Naive thymus-derived CD8-positive, alpha-beta T cell (primary cell): ENCODE data around the gene RPL21. TPM values are rescaled to one million over a fixed set of nuclear protein-coding genes. Genes with fewer than 3 reads are reported as not detected.
A peak's percentile ranks its signal among the peaks of the same experiment; 100 is the strongest.

ENCODE experiments used
- ATAC-seq, 2 donors: fragments of 150-1000 bp; cut with Tn5 transposase in 1 of 2; sonication (Bioruptor Pico), chemical (Tn5 transposase) in 1 of 2; 1 replicate in 1 of 2; 2 replicates in 1 of 2; pipeline ENCODE4 v1.10.0; 2021; ENCODE audit warnings: mild to moderate bottlenecking in 2 of 2, moderate library complexity in 2 of 2
- POLR2A ChIA-PET: fragments of 350-600 bp; sonication (Branson Sonifier 250); formaldehyde crosslinking; loops from one replicate; lab custom pipeline; 2021; ENCODE audit warnings: antibody characterized with exemption; lab: Charles Lee
- DNase-seq, 10 donors: peaks; one replicate each; pipeline versions ENCODE4 v3.0.0 to v3.0.0-alpha.2; 2020 to 2022
- H3K27ac Mint-ChIP-seq, 10 donors: one replicate each; pipeline ENCODE4 v1.8.0; 2020 to 2022; ENCODE audit warnings: mild to moderate bottlenecking in 10 of 10, mixed read lengths in 10 of 10, moderate library complexity in 4 of 10, inconsistent platforms in 1 of 10
- H3K27me3 Mint-ChIP-seq, 5 donors: one replicate each; pipeline ENCODE4 v1.8.0; 2021 to 2022; ENCODE audit warnings: mixed read lengths in 5 of 5
- H3K36me3 Mint-ChIP-seq, 3 donors: one replicate each; pipeline ENCODE4 v1.8.0; 2020 to 2022; ENCODE audit warnings: mixed read lengths in 3 of 3, mild to moderate bottlenecking in 2 of 3, inconsistent platforms in 1 of 3
- H3K4me1 Mint-ChIP-seq, 4 donors: one replicate each; pipeline ENCODE4 v1.8.0; 2021 to 2022; ENCODE audit warnings: mixed read lengths in 4 of 4
- H3K4me3 Mint-ChIP-seq, 10 donors: one replicate each; pipeline ENCODE4 v1.8.0; 2020 to 2022; ENCODE audit warnings: mild to moderate bottlenecking in 10 of 10, mixed read lengths in 10 of 10, moderate library complexity in 6 of 10, inconsistent platforms in 1 of 10
- H3K9me3 Mint-ChIP-seq, 9 donors: one replicate each; pipeline ENCODE4 v1.8.0; 2020 to 2022; ENCODE audit warnings: mixed read lengths in 9 of 9, mild to moderate bottlenecking in 3 of 9, inconsistent platforms in 1 of 9, moderate library complexity in 1 of 9
- polyA plus RNA-seq, 3 donors: library from polyadenylated mRNA; unstranded; fragments of 300-500 nt; fragmentation: Illumina TruSeq; gene quantifications; one replicate each; pipeline ENCODE4 v1.2.3, GENCODE V29; 2021
- total RNA-seq, 8 experiments: library from RNA in 2 of 8; stranded (reverse) in 2 of 8; gene quantifications; one replicate each; pipeline ENCODE4 v1.2.3 and lab custom pipeline; 2021 to 2026

Gene RPL21
- total and polyA plus RNA-seq, 5 experiments from 2014 or later: 2,102 to 9,149 (median 7,933) TPM

DNA sequence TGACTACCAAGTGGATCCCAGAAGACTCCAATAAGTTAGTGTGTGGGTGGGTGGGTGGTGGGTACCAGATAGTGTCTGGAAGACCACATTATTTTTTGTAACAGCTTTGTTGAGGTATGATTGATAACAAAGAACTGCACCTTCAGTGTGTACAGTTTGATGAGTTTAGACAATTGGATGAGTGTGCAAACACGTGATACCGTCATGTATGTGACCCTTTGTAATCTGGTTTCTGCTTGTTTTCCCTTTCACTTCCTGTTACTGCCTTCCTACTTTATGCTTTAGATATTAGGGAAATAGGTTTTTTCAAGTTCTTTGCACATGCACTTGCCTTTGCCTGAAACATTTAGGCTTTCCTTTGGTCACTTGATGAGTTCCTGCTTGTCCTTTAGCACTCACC is 8.5 kb downstream of the RPL21 start:
- ATAC-seq: no peak

DNA sequence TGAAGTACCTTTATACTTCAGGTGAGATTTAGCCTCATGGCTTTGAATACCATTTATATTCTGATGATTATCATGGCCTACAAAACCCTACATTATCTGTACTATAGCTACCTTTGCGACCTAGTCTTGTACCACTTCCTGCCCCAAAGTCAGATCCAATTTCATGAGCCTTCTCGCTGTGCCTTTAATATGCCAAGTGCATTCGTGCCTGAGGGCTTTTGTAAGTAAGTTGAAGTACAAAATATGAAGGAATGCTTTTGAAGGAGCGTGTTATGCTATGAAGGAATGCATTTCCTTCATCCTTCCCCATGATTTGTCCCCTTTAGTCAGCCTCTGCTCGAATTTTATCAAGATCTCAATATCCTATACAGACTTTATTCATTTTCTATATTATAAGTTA is 10.0 kb downstream of the RPL21 start:
- POLR2A ChIA-PET: interaction anchor here (0.9 to 2.2 kb wide), 3 partner anchors 9 to 10 kb away, joined by 3 to 11 read pairs (median 3); partner anchors contain the start of genes RASL11A and RPL21
- peaks cover 32 to 81% (median 75%) of the 10 kb centered on the region in 4 donors for H3K4me1 Mint-ChIP-seq
- peak overlapping the region in 4 of 10 donors; percentile 8 to 61 (median 50) for H3K4me3 Mint-ChIP-seq
- DNase-seq (peak in 1 of 10 donors; percentile 29), ATAC-seq (peak; percentile 36 to 55)
- H3K27me3 Mint-ChIP-seq: no peaks in the 10 kb centered on the region
- H3K27ac Mint-ChIP-seq: peak overlapping the region; percentile 49 to 89 (median 80)
- H3K36me3 Mint-ChIP-seq: peaks cover 5 to 38% (median 14%) of the 10 kb centered on the region in 3 donors
- no peaks in the 10 kb centered on the region for H3K9me3 Mint-ChIP-seq

More for the DNA sequence above, 8.5 kb downstream of the RPL21 start:
- no peaks in the 10 kb centered on the region for H3K27me3 Mint-ChIP-seq
- peak overlapping the region in 2 of 10 donors; percentile 9 to 34 for H3K4me3 Mint-ChIP-seq
- H3K9me3 Mint-ChIP-seq: no peaks in the 10 kb centered on the region
- H3K36me3 Mint-ChIP-seq: peaks cover 5 to 53% (median 21%) of the 10 kb centered on the region in 3 donors
- POLR2A ChIA-PET: no interaction called here
- H3K4me1 Mint-ChIP-seq: peaks cover 30 to 82% (median 72%) of the 10 kb centered on the region in 4 donors
- peak overlapping the region; percentile 49 to 88 (median 82) for H3K27ac Mint-ChIP-seq
- DNase-seq: no peak

DNA sequence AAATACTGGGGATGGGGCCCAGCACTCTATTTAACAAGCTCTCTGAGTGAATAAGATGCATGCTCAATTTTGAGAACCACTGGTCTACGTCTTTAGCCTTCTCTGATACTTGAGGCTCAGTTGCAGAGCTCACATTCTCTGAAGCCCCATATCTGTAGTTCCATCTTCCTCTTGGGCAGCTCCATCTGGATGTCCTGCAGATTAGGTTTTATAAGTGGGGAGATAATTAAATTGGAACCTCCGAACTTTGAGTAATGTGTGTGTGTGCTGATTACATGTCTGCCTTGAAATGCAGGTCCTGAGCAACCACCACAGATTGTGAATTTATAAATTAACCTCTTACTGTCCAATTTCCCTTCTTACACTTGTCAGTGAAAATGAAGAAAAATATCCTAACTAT is 12.1 kb downstream of the RPL21 start:
- Mint-ChIP-seq H3K36me3 (peaks cover 5 to 17% (median 8%) of the 10 kb centered on the region in 3 donors), H3K4me3 (peak overlapping the region in 4 of 10 donors; percentile 9 to 33 (median 21)), H3K9me3 (no peaks in the 10 kb centered on the region), H3K4me1 (peaks cover 35 to 84% (median 77%) of the 10 kb centered on the region in 4 donors), H3K27me3 (no peaks in the 10 kb centered on the region), H3K27ac (peak overlapping the region in 7 of 10 donors; percentile 25 to 88 (median 63))
- POLR2A ChIA-PET: interaction anchor here (0.7 to 1.1 kb wide), 3 partner anchors 12 to 1664 kb away, joined by 3 to 4 read pairs (median 3); partner anchors contain the start of gene RPL21
- no peak for ATAC-seq
- no peak for DNase-seq

DNA sequence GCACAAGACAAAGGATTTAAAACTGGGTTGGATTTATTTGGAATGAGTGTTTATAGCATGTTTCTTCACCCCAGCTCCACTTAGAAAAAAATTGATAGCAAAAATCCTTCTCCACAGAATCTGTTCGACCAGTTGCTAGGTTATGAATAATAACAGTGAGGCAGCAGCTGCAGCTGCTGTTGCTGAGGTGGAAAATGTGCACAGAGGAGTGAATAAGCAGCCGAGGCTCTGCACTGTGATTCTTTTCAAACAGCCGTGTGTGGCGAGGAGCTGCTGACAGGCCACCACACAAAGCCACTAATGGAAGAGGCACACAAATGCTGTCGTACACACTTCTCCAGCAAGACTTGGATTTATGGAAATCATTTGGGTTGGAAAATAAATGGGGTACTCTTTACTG is 12.8 kb downstream of the RPL21 start:
- no peaks in the 10 kb centered on the region for H3K27me3 Mint-ChIP-seq
- no peaks in the 10 kb centered on the region for H3K9me3 Mint-ChIP-seq
- H3K4me1 Mint-ChIP-seq: peaks cover 31 to 78% (median 70%) of the 10 kb centered on the region in 4 donors
- ATAC-seq (peak; percentile 66 to 68), DNase-seq (no peak)
- POLR2A ChIA-PET: interaction anchor here (1.4 kb wide), 1 partner anchor 30 kb away, joined by 4 read pairs; no protein-coding TSS in a partner anchor
- H3K36me3 Mint-ChIP-seq: peaks cover 5 to 10% (median 6%) of the 10 kb centered on the region in 3 donors
- peak overlapping the region in 2 of 10 donors; percentile 31 to 36 for H3K4me3 Mint-ChIP-seq
- H3K27ac Mint-ChIP-seq: peak overlapping the region; percentile 12 to 92 (median 82)

DNA sequence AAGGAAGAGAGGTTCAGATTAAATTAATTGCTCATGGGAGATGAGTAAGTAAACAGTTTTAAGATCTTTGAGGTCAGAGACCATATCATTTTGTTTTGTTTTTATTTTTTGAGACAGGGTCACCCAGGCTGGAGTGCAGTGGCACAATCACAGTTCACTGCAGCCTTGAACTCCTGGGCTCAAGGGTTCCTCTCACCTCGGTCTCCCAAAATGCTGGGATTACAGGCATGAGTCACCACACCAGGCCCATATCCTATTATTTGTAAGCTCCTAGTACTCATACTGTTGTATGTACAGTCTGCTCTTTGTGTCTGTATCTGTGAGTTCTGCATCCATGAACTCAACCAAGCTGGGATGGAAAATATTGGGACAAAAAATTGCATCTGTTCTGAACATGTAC is 13.3 kb downstream of the RPL21 start:
- no peak for DNase-seq
- ATAC-seq: no peak
- Mint-ChIP-seq H3K9me3 (no peaks in the 10 kb centered on the region), H3K4me1 (peaks cover 32 to 74% (median 66%) of the 10 kb centered on the region in 4 donors), H3K36me3 (peaks cover 2 to 8% (median 5%) of the 10 kb centered on the region in 3 donors), H3K27me3 (no peaks in the 10 kb centered on the region), H3K4me3 (no peak overlapping the region), H3K27ac (peak overlapping the region; percentile 12 to 92 (median 82))
- POLR2A ChIA-PET: interaction anchor here (1.2 to 1.4 kb wide), 2 partner anchors 24 to 29 kb away, joined by 3 to 4 read pairs; no protein-coding TSS in a partner anchor

DNA sequence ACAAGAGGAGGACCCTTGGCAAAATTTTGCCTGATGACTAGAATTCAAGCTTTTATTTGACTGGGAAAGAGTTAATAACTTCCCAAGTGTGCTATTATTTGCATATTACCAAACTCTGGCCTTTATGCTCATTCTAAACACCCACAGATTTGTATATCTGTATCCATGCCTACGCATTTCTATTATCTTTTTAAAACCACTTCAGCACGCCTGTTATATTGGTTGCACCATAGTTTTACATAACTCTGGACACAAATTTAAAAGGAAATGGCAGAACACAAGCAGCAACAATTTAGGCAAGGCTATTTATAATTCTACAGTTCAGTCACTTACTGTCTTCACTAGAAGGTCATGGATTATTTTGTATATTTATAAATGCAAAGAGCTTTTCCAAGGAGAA is 15.6 kb downstream of the RPL21 start:
- Mint-ChIP-seq H3K4me3 (no peak overlapping the region), H3K36me3 (no peaks in the 10 kb centered on the region), H3K27me3 (peaks cover 0 to 5% (median 0%) of the 10 kb centered on the region in 5 donors), H3K9me3 (no peaks in the 10 kb centered on the region), H3K27ac (peak overlapping the region in 4 of 10 donors; percentile 4 to 79 (median 36)), H3K4me1 (peaks cover 29 to 66% (median 58%) of the 10 kb centered on the region in 4 donors)
- POLR2A ChIA-PET: interaction anchor here (1.0 to 2.0 kb wide), 3 partner anchors 8 to 16 kb away, joined by 3 to 7 read pairs (median 3); no protein-coding TSS in a partner anchor
- ATAC-seq (no peak), DNase-seq (no peak)

DNA sequence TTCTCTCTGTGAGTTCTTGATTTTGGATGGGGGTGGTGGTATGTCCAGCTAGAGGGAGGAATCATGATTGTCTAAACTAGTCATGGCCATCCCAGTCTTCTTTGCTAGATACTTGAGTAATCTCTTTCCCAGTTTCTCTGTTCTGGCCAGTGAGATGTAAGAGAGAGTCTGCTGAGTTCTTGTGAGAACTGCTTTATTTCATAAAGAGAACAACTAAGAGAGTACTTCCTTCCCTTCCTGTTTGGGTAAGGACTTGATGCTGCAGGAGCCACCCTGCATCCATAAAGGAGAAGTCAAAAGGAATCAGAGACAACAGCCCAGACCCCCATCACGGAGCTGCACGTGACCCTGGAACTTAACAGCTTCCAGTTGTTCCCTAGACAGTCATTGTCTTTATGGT is 16.2 kb downstream of the RPL21 start:
- H3K9me3 Mint-ChIP-seq: no peaks in the 10 kb centered on the region
- H3K27me3 Mint-ChIP-seq: peaks cover 0 to 7% (median 0%) of the 10 kb centered on the region in 5 donors
- H3K36me3 Mint-ChIP-seq: no peaks in the 10 kb centered on the region
- ATAC-seq (no peak), DNase-seq (no peak)
- H3K4me1 Mint-ChIP-seq: peaks cover 26 to 59% (median 52%) of the 10 kb centered on the region in 4 donors
- POLR2A ChIA-PET: interaction anchor here (2.0 kb wide), 1 partner anchor 17 kb away, joined by 7 read pairs; no protein-coding TSS in a partner anchor
- H3K27ac Mint-ChIP-seq: peak overlapping the region in 3 of 10 donors; percentile 4 to 46 (median 29)
- H3K4me3 Mint-ChIP-seq: peak overlapping the region in 1 of 10 donors; percentile 28

DNA sequence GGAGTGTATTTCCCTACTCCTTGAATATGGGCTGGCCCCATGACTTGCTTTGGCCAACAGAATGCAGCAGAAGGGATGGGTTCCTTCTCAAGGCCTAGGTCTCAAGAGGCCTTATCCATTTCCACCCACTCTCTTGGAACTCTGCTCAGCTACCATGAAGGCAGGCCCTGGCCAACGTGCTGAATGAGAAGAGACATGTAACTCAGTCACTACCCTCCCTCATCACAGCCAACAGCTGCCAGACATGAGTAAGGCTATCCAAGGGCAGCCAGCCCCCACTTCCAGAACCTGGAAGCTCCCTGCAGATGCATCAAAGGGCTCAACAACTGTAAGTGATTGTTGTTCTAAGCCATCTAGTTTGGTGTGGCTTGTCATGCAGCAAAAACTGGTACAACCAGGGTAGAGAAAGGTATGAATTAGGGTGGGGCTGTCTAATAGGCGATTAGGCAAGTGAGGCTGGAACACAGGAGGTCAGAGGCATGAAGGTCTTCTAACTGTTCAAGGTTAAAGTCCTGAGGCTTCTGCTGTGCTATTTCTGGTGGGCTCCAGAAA is 17.8 kb downstream of the RPL21 start:
- H3K9me3 Mint-ChIP-seq: no peaks in the 10 kb centered on the region
- peaks cover 0 to 7% (median 0%) of the 10 kb centered on the region in 3 donors for H3K36me3 Mint-ChIP-seq
- peaks cover 0 to 10% (median 0%) of the 10 kb centered on the region in 5 donors for H3K27me3 Mint-ChIP-seq
- no peak for ATAC-seq
- H3K27ac Mint-ChIP-seq: peak overlapping the region in 1 of 10 donors; percentile 21
- H3K4me3 Mint-ChIP-seq: peak overlapping the region in 6 of 10 donors; percentile 26 to 93 (median 70)
- peaks cover 20 to 44% (median 39%) of the 10 kb centered on the region in 4 donors for H3K4me1 Mint-ChIP-seq
- POLR2A ChIA-PET: interaction anchor here (2.8 kb wide), 1 partner anchor 18 kb away, joined by 14 read pairs; the partner anchor contains the start of gene RPL21
- no peak for DNase-seq

DNA sequence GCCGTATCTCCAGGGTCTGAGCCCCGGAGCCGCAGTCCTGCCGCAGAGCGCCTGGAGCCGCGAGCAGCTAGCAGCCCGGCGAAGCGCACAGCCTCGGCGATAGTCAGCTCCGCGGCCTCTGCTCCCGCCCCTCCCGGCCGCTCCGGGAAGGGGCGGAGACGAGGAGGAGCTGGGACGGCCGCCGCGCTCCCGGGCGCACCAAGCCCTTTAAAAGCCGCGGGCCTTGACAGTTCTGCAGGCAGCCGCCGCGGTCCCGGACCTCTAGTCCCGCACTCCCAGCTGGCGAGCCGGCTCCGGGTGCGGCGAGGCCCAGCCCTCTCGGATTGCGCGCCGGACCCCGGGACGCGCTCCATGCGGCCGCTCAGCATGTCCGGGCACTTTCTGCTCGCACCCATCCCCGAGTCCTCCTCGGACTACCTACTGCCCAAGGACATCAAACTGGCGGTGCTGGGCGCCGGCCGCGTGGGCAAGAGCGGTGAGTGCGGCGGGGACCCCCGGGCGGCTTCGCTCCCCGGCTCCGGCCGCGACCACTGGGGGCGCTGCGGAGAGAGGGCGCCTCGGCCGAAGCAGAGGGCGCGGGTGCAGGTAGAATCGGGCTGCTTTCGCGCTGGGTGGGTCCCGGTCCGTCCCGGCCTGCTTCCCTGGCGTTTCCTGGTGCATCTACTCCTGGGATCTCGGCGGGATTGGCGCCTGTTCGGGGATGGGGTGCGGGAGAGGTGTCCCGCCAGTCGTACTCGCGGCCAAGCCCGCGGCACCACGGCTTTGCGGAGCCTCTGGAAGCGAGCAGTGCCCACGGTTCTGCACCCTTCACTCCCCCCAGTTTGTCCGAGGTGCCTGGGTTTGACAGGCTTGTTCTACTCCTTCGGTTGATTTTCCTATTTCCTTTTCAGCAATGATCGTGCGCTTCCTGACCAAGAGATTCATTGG is 19.5 kb downstream of the RPL21 start, which contains the start of gene RASL11A:
TSS of gene RASL11A (plus strand) at position 237 of the 927 bp plus-strand sequence. CDS start at position 352, 115 bp downstream.
- Mint-ChIP-seq H3K9me3 (no peaks in the 10 kb centered on the region), H3K27me3 (peaks cover 0 to 16% (median 3%) of the 10 kb centered on the region in 5 donors), H3K4me1 (peaks cover 17 to 34% (median 27%) of the 10 kb centered on the region in 4 donors), H3K4me3 (peak within 1 kb of the TSS; percentile 87 to 94 (median 92)), H3K27ac (peak within 1 kb of the TSS; percentile 18 to 93 (median 86)), H3K36me3 (peaks cover 0 to 7% (median 0%) of the 10 kb centered on the region in 3 donors)
- POLR2A ChIA-PET: interaction anchor here (0.9 to 2.8 kb wide), 5 partner anchors 9 to 91 kb away, joined by 3 to 14 read pairs (median 5); partner anchors contain the start of gene RPL21
- ATAC-seq (peak; percentile 92 to 93), DNase-seq (peak; percentile 49 to 85 (median 78))

DNA sequence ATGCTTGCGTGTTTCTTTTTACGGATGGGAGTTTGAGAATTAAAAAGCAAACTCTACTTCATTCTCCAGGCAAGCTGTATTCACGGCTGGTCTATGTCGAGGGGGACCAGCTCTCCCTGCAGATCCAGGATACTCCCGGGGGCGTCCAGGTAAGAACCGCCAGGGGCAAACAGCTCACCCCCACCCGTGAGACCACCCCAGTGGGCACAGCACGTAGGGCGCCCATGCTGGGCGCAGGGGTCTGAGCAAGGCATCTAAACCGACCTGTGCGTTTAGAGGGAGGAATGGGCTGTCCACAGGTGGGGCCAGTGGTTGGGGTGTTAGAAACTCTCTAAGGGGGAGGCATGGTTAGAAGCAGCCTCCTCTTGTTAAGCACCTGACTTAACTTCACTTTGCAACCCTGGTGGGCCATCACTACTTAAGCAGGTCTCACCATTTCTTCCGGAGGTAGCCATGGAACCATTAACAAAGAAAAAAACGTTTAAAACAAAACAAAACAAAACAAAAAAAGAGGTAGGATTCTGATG is 20.3 kb downstream of the RPL21 start:
- Mint-ChIP-seq H3K9me3 (no peaks in the 10 kb centered on the region), H3K27ac (peak overlapping the region in 9 of 10 donors; percentile 57 to 93 (median 85)), H3K4me3 (peak overlapping the region; percentile 87 to 94 (median 92)), H3K4me1 (peaks cover 14 to 26% (median 24%) of the 10 kb centered on the region in 4 donors), H3K36me3 (peaks cover 0 to 7% (median 0%) of the 10 kb centered on the region in 3 donors), H3K27me3 (peaks cover 0 to 19% (median 3%) of the 10 kb centered on the region in 5 donors)
- POLR2A ChIA-PET: interaction anchor here (1.4 to 2.6 kb wide), 3 partner anchors 10 to 90 kb away, joined by 4 to 11 read pairs (median 5); no protein-coding TSS in a partner anchor
- ATAC-seq: no peak
- DNase-seq: no peak

DNA sequence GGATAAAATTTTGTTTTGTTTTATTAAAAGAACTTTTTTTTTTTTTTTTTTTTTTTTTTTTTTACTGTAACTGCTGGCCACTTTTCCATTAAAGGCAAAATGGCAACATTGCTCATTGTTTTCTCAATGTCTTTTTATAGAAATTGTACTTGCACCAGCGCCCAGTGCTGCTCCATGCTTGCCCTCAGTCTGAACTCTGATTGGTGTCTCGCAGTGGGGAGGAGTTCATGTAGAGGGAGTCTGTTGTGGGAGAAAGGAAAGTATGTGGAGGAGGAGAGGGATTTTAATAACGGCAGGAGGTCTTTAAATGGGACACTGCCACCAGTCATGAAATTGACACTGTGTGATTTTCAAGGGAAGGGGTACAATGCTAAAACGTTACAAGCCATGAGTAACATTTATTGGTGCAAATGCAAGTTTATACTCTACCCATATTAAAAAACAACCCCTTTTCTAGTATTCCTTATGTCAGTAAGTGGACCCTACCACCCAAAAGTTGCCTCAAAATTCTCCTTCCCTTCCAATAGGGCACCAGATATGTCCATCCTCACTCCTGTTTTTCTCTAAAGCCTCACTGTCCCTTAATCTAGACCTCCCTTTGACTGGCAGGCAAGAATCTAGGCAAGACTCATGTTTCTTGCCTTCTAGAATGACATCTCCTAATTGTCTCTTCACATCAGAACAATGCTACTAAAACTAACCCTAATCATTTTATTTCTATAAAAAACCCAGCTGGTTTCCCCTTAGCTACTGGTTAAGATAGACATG is 22.5 kb downstream of the RPL21 start:
- H3K4me3 Mint-ChIP-seq: no peak overlapping the region
- H3K27ac Mint-ChIP-seq: peak overlapping the region in 2 of 10 donors; percentile 38 to 81
- H3K27me3 Mint-ChIP-seq: peaks cover 0 to 21% (median 3%) of the 10 kb centered on the region in 5 donors
- ATAC-seq (no peak), DNase-seq (no peak)
- H3K36me3 Mint-ChIP-seq: peaks cover 0 to 7% (median 0%) of the 10 kb centered on the region in 3 donors
- POLR2A ChIA-PET: interaction anchor here (0.6 to 1.6 kb wide), 3 partner anchors 8 to 1411 kb away, joined by 3 to 8 read pairs (median 6); no protein-coding TSS in a partner anchor
- no peaks in the 10 kb centered on the region for H3K9me3 Mint-ChIP-seq
- H3K4me1 Mint-ChIP-seq: peaks cover 13 to 16% (median 15%) of the 10 kb centered on the region in 4 donors
